ENCODE data around the gene RFX6. TPM values are rescaled to one million over a fixed set of nuclear protein-coding genes. Genes with fewer than 3 reads are reported as not detected.

The RFX6 gene
- total RNA-seq, 1 experiment from 2014 or later: not detected

- Histone ChIP-seq H2BK15ac (ENCODE audit: low read depth, low read length) (no peak overlapping the region), H3K23ac (ENCODE audit: insufficient read length, low read depth, low read length) (no peak overlapping the region), H2BK20ac (ENCODE audit: low read depth, low read length, poor library complexity, severe bottlenecking) (no peak overlapping the region), H4K20me1 (ENCODE audit: control insufficient read depth, insufficient read depth, insufficient read length) (no peaks in the 10 kb centered on the region), H2AK5ac (ENCODE audit: insufficient read length, low read length) (no peak overlapping the region), H3K9ac (ENCODE audit: extremely low read depth, insufficient read length, low read length) (no peak overlapping the region), H3K27ac (ENCODE audit: insufficient read length, low read depth, low read length) (no peak overlapping the region), H3K4ac (ENCODE audit: low read depth, low read length) (no peak overlapping the region), H3K56ac (ENCODE audit: insufficient read length, low read depth, low read length) (no peak overlapping the region), H3K18ac (ENCODE audit: insufficient read length, low read depth, low read length) (no peak overlapping the region), H3K9me3 (ENCODE audit: control insufficient read depth, low read depth, low read length) (no peaks in the 10 kb centered on the region), H3K23me2 (ENCODE audit: insufficient read length, low read depth, low read length, poor library complexity, severe bottlenecking) (no peaks in the 10 kb centered on the region), H3K79me2 (ENCODE audit: insufficient read depth, low read length) (no peaks in the 10 kb centered on the region), H4K5ac (ENCODE audit: insufficient read length, low read depth, low read length) (no peak overlapping the region), H2BK12ac (ENCODE audit: insufficient read length, low read depth, low read length) (no peak overlapping the region), H3K4me1 (ENCODE audit: insufficient read depth, low read length) (peaks cover 3% of the 10 kb centered on the region; the same call in 1 of the 2 replicates), H2BK120ac (ENCODE audit: low read depth, low read length, poor library complexity, severe bottlenecking) (no peak overlapping the region), H2BK5ac (ENCODE audit: insufficient read length, low read length) (no peak overlapping the region), H3K4me2 (ENCODE audit: insufficient read depth, insufficient read length, low read length) (no peak overlapping the region), H3T11ph (ENCODE audit: low read length) (no peak overlapping the region), H4K8ac (replicated peaks; ENCODE audit: insufficient read length, low read depth, low read length) (no peak overlapping the region), H2AFZ (ENCODE audit: low read length) (peak overlapping the region; percentile 43), H3K79me1 (ENCODE audit: insufficient read depth, low read depth, low read length, poor library complexity, severe bottlenecking) (no peaks in the 10 kb centered on the region), H4K91ac (ENCODE audit: insufficient read length, low read depth, low read length) (no peak overlapping the region), H3K27me3 (ENCODE audit: insufficient read depth, low read length) (no peaks in the 10 kb centered on the region), H3K14ac (ENCODE audit: insufficient read depth, low read length) (no peak overlapping the region)
- WGBS (ENCODE audit: extremely low coverage, insufficient read length, low lambda C conversion rate): no CpG with 5 or more reads among the region's 3 CpGs
- Mint-ChIP-seq H3K27ac (0 out of 7 replicates have a peak overlapping the region, but pooled peaks of 1 of the 3 experiments have one; percentile 1), H3K36me3 (ENCODE audit: insufficient read depth in 1 of 3, low read depth in 3 of 3) (no peaks in the 10 kb centered on the region), H3K4me1 (peaks cover 8 to 10% of the 10 kb centered on the region in 2 experiments), H3K9me3 (peaks cover 0 to 2% of the 10 kb centered on the region in 2 experiments; a peak in 1 of 5 replicates), H3K27me3 (ENCODE audit: low read depth) (no peaks in the 10 kb centered on the region; the same call in 1 of the 2 replicates), H3K4me3 (no peak overlapping the region)
- DNase-seq: no peak
- TF ChIP-seq, protein P1, sequence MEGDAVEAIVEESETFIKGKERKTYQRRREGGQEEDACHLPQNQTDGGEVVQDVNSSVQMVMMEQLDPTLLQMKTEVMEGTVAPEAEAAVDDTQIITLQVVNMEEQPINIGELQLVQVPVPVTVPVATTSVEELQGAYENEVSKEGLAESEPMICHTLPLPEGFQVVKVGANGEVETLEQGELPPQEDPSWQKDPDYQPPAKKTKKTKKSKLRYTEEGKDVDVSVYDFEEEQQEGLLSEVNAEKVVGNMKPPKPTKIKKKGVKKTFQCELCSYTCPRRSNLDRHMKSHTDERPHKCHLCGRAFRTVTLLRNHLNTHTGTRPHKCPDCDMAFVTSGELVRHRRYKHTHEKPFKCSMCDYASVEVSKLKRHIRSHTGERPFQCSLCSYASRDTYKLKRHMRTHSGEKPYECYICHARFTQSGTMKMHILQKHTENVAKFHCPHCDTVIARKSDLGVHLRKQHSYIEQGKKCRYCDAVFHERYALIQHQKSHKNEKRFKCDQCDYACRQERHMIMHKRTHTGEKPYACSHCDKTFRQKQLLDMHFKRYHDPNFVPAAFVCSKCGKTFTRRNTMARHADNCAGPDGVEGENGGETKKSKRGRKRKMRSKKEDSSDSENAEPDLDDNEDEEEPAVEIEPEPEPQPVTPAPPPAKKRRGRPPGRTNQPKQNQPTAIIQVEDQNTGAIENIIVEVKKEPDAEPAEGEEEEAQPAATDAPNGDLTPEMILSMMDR (conservative IDR thresholded peaks at IDR 0.05): no peak
Measured at GRCh38 chr6:116866281-116866871, 10.7 kb upstream of the RFX6 start.

All from H9 (cell line).